Panc1 (cell line): ENCODE data around the gene KCNB1.

ENCODE experiments used
- POLR2AphosphoS5 ChIP-seq: IDR thresholded peaks from 2 replicates; pipeline ENCODE4 v1.6.1; 2012; ENCODE audit warnings: mild to moderate bottlenecking, low read depth, low read length, moderate library complexity
- REST ChIP-seq, 2 experiments: IDR thresholded peaks; 2 replicates each; pipeline ENCODE4 v1.6.1; 2011 to 2012; ENCODE audit warnings: low read depth in 2 of 2, control low read depth in 1 of 2, low read length in 1 of 2, mild to moderate bottlenecking in 1 of 2, moderate library complexity in 1 of 2; ENCODE audit not compliant: insufficient read depth in 1 of 2
- TCF7L2 ChIP-seq: IDR thresholded peaks from 2 replicates; pipeline ENCODE4 v1.6.1; 2011; ENCODE audit warnings: mild to moderate bottlenecking, low read depth, low read length, inconsistent platforms
- TF ChIP-seq, protein P1 (sequence below): fragments of 450-650 bp; IDR thresholded peaks from 2 replicates; pipeline ENCODE4 v1.5.1; 2017; ENCODE audit warnings: mild to moderate bottlenecking

GRCh38 chr20:49395659-49396058, 86.8 kb downstream of the KCNB1 start:
- no peak for TF ChIP-seq POLR2AphosphoS5
- no peak for TF ChIP-seq REST (IDR thresholded peaks at IDR 0.05; ENCODE audit: insufficient read depth in 1 of 2, low read depth in 2 of 2, low read length in 1 of 2)
- TF ChIP-seq, protein P1, sequence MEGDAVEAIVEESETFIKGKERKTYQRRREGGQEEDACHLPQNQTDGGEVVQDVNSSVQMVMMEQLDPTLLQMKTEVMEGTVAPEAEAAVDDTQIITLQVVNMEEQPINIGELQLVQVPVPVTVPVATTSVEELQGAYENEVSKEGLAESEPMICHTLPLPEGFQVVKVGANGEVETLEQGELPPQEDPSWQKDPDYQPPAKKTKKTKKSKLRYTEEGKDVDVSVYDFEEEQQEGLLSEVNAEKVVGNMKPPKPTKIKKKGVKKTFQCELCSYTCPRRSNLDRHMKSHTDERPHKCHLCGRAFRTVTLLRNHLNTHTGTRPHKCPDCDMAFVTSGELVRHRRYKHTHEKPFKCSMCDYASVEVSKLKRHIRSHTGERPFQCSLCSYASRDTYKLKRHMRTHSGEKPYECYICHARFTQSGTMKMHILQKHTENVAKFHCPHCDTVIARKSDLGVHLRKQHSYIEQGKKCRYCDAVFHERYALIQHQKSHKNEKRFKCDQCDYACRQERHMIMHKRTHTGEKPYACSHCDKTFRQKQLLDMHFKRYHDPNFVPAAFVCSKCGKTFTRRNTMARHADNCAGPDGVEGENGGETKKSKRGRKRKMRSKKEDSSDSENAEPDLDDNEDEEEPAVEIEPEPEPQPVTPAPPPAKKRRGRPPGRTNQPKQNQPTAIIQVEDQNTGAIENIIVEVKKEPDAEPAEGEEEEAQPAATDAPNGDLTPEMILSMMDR = no peak
- TF ChIP-seq TCF7L2 = no peak
